ENCODE results near the gene DHX8. TPM values are rescaled to one million over a fixed set of nuclear protein-coding genes. Genes with fewer than 3 reads are reported as not detected.

Gene DHX8
- total RNA-seq: 25.5 and 34.6 TPM in 2 replicates

GRCh38 chr17:43483674-43484551 lies at the start of gene DHX8:
DHX8 (plus strand) TSS chr17:43483975; CDS start chr17:43484038, 63 bp downstream.

GRCh38 chr17:43546319-43547188 lies 62.8 kb downstream of the DHX8 start, which contains the start of gene ETV4:
ETV4 (minus strand) TSS chr17:43546340; CDS start chr17:43545617, 723 bp downstream.

Other genes with a start within 250 kb of the DHX8 start
- gene RNU2-1, start 250.0 kb upstream of the DHX8 start, total RNA-seq: not detected in 2 replicates
- gene ARL4D, start 85.0 kb upstream of the DHX8 start, total RNA-seq: 13.9 and 15.4 TPM in 2 replicates
- 2.5 and 3.8 TPM in 2 replicates for gene ETV4, start 62.4 kb downstream of the DHX8 start, total RNA-seq
- gene MEOX1, start 177.9 kb downstream of the DHX8 start, total RNA-seq: 0.25 TPM in 1 of 2 replicates, not detected in the other

All from cardiac ventricle fibroblast (primary cell).